DOHH2 (cell line): Measurements from ENCODE around the gene CLSTN1.

Source experiments
- H3F3A ChIP-seq: fragments of 200-600 bp; sonication (generic), shearing (Covaris generic); 2 replicates; pipeline ENCODE4 v1.6.0; 2016; ENCODE audit warnings: antibody characterized with exemption, mild to moderate bottlenecking; ENCODE audit not compliant: control insufficient read depth, insufficient read depth
- H3K27ac ChIP-seq: fragments of 200-600 bp; sonication (generic); 2 replicates; pipeline ENCODE4 v1.5.1; 2014; ENCODE audit warnings: low read depth, mild to moderate bottlenecking, low read length, moderate library complexity
- H3K27me3 ChIP-seq: fragments of 200-600 bp; sonication (generic); 2 replicates; pipeline ENCODE4 v1.6.1; 2014; ENCODE audit warnings: mild to moderate bottlenecking, low read length, mixed read lengths; ENCODE audit not compliant: control insufficient read depth
- H3K36me3 ChIP-seq: fragments of 200-600 bp; sonication (generic); 2 replicates; pipeline ENCODE4 v1.6.1; 2014; ENCODE audit warnings: mild to moderate bottlenecking, low read length, moderate library complexity, mixed read lengths; ENCODE audit not compliant: control insufficient read depth
- H3K4me1 ChIP-seq: fragments of 200-600 bp; sonication (generic); 2 replicates; pipeline ENCODE4 v1.6.1; 2014; ENCODE audit warnings: mild to moderate bottlenecking, low read length, mixed read lengths; ENCODE audit not compliant: control insufficient read depth
- H3K4me2 ChIP-seq: fragments of 200-600 bp; sonication (generic); 2 replicates; pipeline ENCODE4 v1.6.0; 2014; ENCODE audit warnings: mild to moderate bottlenecking, low read length, moderate library complexity
- H3K4me3 ChIP-seq: fragments of 200-600 bp; sonication (generic); 2 replicates; pipeline ENCODE4 v1.5.1; 2014; ENCODE audit warnings: mild to moderate bottlenecking, low read length, mixed read lengths
- H3K79me2 ChIP-seq: fragments of 200-600 bp; sonication (generic); 2 replicates; pipeline ENCODE4 v1.6.1; 2014; ENCODE audit warnings: mild to moderate bottlenecking, low read length, mixed read lengths; ENCODE audit not compliant: control insufficient read depth
- H3K9me2 ChIP-seq: fragments of 200-600 bp; sonication (generic); replicated peaks from 2 replicates; pipeline ENCODE4 v1.6.1; 2014; ENCODE audit warnings: mild to moderate bottlenecking, low read length, mixed read lengths; ENCODE audit not compliant: control insufficient read depth
- H3K9me3 ChIP-seq: fragments of 200-600 bp; sonication (generic); 2 replicates; pipeline ENCODE4 v1.6.1; 2014; ENCODE audit warnings: antibody characterized with exemption, low read length, mixed read lengths; ENCODE audit not compliant: control insufficient read depth, insufficient read depth
- H4K20me1 ChIP-seq: fragments of 200-600 bp; sonication (generic); 2 replicates; pipeline ENCODE4 v1.6.0; 2014; ENCODE audit warnings: low read depth, mild to moderate bottlenecking, antibody characterized with exemption, low read length, moderate library complexity; ENCODE audit not compliant: control insufficient read depth, insufficient read depth
- EZH2phosphoT487 ChIP-seq: fragments of 200-600 bp; sonication (generic); IDR thresholded peaks from 2 replicates; pipeline ENCODE4 v1.6.1; 2017; ENCODE audit warnings: borderline replicate concordance, mild to moderate bottlenecking, antibody characterized with exemption, low read length, moderate library complexity, mixed read lengths
- TF ChIP-seq, protein P1 (sequence below): fragments of 200-600 bp; sonication (generic); IDR thresholded peaks from one replicate; pipeline ENCODE4 v1.5.1; 2014; ENCODE audit warnings: antibody characterized with exemption, mild to moderate bottlenecking, low read depth, low read length; ENCODE audit not compliant: poor library complexity, severe bottlenecking

Gene CLSTN1

DNA sequence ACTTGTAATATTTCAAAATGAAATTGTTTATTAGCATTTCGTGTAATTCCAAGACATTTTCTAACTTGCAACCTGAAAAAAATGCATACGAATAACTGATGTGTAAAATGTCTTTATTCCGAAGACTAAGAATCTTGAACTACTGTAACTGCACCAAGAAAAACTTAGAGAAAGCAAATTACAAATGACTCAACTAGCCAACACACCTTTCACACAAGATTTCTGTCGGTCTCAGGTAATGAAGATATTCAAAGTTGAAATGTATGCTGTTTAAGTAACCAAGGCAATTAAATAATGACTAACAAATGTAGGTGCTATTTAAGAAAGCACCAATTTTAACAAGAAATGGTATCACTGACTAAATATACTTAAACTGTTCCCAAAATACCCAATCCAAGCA is 2.1 kb downstream of the CLSTN1 start:
- Histone ChIP-seq H3K4me2 (peak overlapping the region; percentile 79), H3K4me1 (peaks cover 75% of the 10 kb centered on the region), H3K4me3 (peak overlapping the region; percentile 96), H3K36me3 (peaks cover 49% of the 10 kb centered on the region), H3K79me2 (peaks cover 68% of the 10 kb centered on the region), H3K27ac (no peak overlapping the region), H4K20me1 (0 out of 2 replicates have a peak, but pooled peaks cover 4% of the 10 kb centered on the region), H3K9me3 (no peaks in the 10 kb centered on the region), H3F3A (peaks cover 27% of the 10 kb centered on the region), H3K27me3 (no peaks in the 10 kb centered on the region), H3K9me2 (no peaks in the 10 kb centered on the region)
- TF ChIP-seq, protein P1, sequence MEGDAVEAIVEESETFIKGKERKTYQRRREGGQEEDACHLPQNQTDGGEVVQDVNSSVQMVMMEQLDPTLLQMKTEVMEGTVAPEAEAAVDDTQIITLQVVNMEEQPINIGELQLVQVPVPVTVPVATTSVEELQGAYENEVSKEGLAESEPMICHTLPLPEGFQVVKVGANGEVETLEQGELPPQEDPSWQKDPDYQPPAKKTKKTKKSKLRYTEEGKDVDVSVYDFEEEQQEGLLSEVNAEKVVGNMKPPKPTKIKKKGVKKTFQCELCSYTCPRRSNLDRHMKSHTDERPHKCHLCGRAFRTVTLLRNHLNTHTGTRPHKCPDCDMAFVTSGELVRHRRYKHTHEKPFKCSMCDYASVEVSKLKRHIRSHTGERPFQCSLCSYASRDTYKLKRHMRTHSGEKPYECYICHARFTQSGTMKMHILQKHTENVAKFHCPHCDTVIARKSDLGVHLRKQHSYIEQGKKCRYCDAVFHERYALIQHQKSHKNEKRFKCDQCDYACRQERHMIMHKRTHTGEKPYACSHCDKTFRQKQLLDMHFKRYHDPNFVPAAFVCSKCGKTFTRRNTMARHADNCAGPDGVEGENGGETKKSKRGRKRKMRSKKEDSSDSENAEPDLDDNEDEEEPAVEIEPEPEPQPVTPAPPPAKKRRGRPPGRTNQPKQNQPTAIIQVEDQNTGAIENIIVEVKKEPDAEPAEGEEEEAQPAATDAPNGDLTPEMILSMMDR: no peak
- no peak for TF ChIP-seq EZH2phosphoT487

DNA sequence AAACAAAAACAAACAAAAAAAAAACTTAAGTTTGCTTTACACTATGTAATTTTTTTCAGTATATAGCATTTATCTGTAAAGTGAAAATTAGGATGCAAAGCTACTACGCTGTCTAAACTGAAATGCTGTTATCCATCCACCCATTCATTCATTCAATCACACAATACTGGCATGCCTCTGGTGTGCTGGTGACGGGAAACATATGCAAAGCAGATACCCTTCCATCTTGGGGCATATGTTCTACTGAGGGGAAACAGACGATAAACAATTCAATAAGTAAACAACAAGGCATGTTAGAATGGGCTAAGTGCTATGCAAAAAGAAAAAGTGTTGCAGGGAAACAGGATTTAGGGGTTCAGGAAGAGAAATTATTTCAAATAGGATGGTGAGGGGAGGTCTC is 3.2 kb downstream of the CLSTN1 start:
- H3K79me2 ChIP-seq: peaks cover 80% of the 10 kb centered on the region
- H3K4me2 ChIP-seq: peak overlapping the region; percentile 79
- peaks cover 20% of the 10 kb centered on the region for H3F3A ChIP-seq
- peak overlapping the region; percentile 96 for H3K4me3 ChIP-seq
- no peak overlapping the region for H3K27ac ChIP-seq
- H3K9me2 ChIP-seq: no peaks in the 10 kb centered on the region
- no peaks in the 10 kb centered on the region for H3K9me3 ChIP-seq
- TF ChIP-seq EZH2phosphoT487: no peak
- TF ChIP-seq, protein P1: no peak
- peaks cover 54% of the 10 kb centered on the region for H3K36me3 ChIP-seq
- peaks cover 8% of the 10 kb centered on the region; the same call in 1 of the 2 replicates for H4K20me1 ChIP-seq
- H3K4me1 ChIP-seq: peaks cover 81% of the 10 kb centered on the region
- no peaks in the 10 kb centered on the region for H3K27me3 ChIP-seq

DNA sequence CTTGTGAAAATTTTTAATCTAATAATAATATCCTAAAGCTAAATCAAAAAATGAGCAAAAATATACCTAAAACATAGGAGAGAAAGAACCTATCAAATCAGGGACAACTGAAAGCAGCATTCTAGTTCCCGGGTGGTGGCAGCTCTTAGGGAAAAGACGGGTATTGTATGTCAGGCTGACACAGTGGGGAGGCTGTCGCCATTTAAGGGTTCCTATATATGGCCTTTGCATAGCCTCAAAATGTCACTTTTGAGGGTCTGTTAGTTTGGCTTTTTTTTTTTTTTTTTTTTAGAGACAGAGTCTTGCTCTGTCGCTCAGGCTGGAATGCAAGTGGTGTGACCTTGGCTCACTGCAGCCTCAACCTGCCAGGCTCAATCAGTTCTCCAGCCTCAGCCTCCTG is 6.0 kb downstream of the CLSTN1 start:
- no peak overlapping the region for H3K27ac ChIP-seq
- no peak for TF ChIP-seq EZH2phosphoT487
- TF ChIP-seq, protein P1: no peak

More for the DNA sequence above, 6.0 kb downstream of the CLSTN1 start:
- Histone ChIP-seq H3K4me3 (no peak overlapping the region), H3K79me2 (peaks cover 100% of the 10 kb centered on the region), H3F3A (peaks cover 11% of the 10 kb centered on the region), H3K4me1 (peaks cover 93% of the 10 kb centered on the region), H3K9me2 (no peaks in the 10 kb centered on the region), H4K20me1 (peaks cover 8% of the 10 kb centered on the region; the same call in 1 of the 2 replicates), H3K27me3 (no peaks in the 10 kb centered on the region), H3K4me2 (peak overlapping the region; percentile 12; the same call in 1 of the 2 replicates), H3K9me3 (no peaks in the 10 kb centered on the region), H3K36me3 (peaks cover 57% of the 10 kb centered on the region)
